GM18861 (cell line): ENCODE results near the gene NINJ2.

Source experiments
- ATAC-seq: cut with Tn5 transposase; IDR thresholded peaks from one replicate; pipeline ENCODE4 v1.9.1; 2021; ENCODE audit not compliant: unreplicated experiment

Gene NINJ2

DNA sequence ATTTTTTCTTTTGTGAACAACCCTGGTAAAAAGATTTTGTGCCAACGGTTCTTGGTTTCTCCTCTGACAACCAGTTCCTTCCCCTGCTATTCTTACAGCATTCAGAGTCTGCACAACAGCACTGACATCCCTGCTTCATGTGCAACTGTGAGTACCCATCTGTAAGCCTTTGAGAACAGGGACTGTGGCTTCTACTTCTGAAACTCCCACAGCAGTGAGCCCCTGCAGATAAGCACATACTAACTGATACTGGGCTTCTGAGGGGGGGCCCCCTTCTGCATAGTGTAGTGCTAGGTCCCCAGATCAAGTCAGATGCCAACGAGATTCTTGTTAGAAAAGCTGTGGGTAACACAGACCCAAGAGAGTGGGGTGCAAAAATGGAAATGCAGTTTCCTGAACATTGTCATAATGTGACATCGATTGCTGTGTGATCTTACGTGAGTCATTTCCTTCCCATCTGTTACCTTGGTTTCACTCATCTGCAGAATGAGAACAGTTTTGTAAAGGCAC is 11.1 kb upstream of the NINJ2 start:
- peak; percentile 75 for ATAC-seq

- ATAC-seq, result peak; percentile 7
These were observed 10.6 kb upstream of the NINJ2 start for GRCh38 chr12:673849-674248.

- no peak for ATAC-seq
These were observed 6.3 kb upstream of the NINJ2 start for GRCh38 chr12:669576-669945.

GRCh38 chr12:668090-668481 is 4.8 kb upstream of the NINJ2 start:
- no peak for ATAC-seq

- ATAC-seq, result no peak
These were observed 3.6 kb upstream of the NINJ2 start for GRCh38 chr12:666766-667308.

GRCh38 chr12:666066-666465 is 2.8 kb upstream of the NINJ2 start:
- no peak for ATAC-seq

DNA sequence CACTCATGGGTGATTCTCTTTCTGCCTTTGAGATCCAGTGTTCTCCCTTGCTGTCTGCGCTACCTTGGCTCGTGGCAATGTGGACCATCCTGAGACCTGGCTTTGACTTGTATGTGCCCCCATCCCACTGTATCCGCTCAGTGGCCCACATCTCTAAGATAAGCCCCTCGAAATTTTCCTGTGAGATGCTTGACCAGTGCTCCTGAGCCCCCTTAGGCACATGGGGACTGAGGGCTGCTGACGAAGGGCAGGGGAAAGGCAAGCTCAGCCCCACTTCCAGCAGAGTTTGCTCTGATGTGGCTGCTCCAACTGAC is 1.5 kb upstream of the NINJ2 start:
- no peak for ATAC-seq

DNA sequence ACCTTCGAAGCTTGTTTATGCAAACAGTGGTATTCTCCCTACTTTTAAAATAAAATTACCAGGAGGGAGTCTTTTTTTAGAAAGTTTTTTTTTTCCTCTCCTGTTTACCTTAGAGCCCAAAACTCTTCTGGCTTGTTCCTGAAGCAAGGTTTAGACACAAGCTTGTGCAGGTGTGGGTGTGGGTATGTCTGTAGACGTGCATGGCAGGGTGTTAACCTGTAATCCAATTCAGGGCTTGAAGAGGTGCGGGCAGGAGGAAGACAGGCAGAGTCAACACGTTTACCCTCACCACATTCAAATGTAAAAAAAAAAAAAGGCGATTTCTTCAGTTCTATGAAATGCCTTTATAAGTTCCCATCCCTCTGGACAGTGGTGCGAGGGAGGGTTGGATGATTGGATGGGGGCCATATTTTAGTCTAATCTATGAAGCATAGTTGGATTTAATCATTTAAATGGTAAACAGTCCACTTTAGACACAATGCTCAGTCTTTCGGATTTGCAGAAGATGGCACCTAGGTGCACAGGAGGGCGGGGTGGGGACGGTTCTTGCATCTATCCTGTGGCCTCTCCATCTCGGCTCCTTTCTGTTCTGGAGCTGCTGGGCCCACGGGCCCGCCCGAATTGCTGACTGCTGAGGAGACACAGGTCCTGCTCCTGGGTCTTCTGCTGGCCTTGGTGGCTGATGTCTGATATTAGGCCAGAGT is 982 bp upstream of the NINJ2 start:
- no peak for ATAC-seq

GRCh38 chr12:662566-663292 is 516 bp downstream of the NINJ2 start:
- ATAC-seq, result no peak

DNA sequence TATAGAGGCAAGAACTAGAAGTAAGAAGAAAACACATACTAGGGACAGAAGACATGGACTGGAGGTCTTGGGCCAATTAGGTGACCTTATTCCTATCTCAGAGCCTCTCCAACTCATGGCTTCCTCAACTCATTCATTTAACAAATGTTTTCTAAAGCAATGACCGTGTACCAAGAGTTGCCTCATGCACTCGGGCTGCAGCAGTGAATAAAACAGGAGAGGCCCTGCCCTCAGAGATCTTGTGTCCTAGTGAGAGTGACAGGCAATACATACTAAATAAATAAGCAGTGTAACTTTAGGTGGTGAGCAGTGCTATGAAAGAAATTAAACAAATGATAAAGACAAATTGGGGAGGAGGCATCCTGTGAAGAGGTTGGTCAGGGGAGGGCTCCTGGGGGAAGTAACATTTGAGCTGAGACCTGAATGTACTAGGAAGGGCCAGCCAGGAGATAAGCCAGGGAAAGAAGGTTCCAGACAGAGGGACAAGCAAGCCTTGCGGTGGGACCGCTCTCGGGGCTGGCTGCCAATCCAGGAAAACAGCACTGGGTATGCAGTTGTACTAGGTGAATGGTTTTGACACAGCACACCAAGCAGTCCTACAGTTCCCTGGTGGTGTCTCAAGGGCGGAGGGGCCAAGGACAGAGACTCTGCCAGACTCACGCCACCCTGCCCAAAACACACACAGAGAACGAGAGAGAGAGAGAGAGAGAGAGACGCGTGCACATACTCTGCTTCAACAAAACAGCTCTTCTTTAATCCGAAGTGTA is 1.3 kb downstream of the NINJ2 start:
- no peak for ATAC-seq

GRCh38 chr12:659090-659683 is 4.1 kb downstream of the NINJ2 start:
- ATAC-seq, result peak; percentile 60

DNA sequence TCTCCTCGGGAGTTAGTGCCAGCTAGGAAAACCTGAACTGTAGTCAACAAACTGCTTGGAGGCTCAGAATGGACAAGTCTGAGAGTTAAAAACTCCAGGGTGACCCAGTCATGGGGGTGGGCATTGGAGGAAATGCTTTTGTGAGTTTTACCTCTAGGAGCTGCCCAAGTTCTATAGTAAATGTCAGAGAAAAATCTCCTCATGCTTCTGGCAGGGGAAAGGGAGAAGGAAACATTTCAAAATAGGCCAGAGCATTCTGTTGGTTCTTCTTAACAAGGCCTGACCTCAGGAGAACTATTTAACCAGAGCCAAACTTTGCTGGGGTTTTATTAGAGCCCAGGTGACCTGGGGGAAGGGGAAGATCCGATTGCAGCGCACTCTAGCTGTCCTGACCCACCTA is 12.3 kb downstream of the NINJ2 start:
- no peak for ATAC-seq

DNA sequence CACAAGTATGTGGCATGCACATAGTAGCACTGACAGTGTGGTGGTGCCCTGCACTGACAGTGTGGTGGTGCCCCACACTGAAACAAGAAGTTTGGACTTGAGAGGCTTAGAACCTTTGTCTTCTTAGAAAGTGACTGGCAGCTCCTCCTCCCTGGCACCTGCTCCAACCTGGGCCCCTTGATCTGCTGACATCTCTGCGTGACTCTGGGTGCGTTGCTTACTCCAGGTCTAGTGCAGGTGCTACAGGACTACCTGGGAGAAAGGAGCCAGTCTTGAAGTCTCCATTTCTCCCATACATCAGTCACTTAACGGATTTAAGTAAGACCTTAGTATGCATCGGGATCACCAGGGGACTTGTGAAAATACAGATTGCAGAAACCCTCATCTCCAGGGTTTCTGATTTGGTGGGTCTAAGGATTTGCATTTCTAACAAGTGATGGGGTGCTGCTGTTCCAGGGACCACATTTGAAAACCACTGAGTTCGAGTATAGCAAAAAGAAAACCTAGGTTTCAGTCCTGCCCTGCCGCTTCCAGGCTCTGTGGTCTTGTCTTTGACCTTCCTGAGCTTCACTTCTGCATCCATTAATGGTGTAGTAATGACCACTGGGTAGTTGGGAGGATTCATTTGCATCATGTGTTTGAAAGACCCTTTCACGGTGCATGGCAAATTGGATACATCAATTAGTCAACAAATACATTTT is 15.7 kb downstream of the NINJ2 start:
- ATAC-seq, result no peak

- ATAC-seq, result no peak
These were observed 16.5 kb downstream of the NINJ2 start for GRCh38 chr12:646442-647384.

- no peak for ATAC-seq
These were observed 17.6 kb downstream of the NINJ2 start for GRCh38 chr12:645563-646071.

GRCh38 chr12:644818-645552 is 18.3 kb downstream of the NINJ2 start:
- no peak for ATAC-seq

DNA sequence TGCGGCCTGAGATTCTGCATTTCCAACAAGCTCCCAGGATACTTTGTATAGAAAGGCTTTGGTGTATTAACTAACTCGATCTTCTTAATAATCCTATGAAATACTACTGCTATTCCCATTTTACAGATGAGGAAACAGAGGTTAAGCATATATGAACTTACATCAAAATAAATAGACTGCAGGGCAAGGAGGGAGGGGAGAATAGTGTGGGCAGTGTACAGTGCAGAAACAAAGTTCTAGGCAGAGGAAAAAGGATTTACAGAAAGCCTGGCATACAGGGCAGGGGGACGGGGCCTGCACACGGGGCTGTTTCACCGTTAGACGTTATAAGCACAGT is 19.0 kb downstream of the NINJ2 start:
- ATAC-seq, result no peak

- ATAC-seq, result no peak
These were observed 19.6 kb downstream of the NINJ2 start for GRCh38 chr12:643475-644302.
